COLO668 (cell line): Measurements from ENCODE around the gene PEPD.

ENCODE experiments used
- DNase-seq: peaks from one replicate; lab custom pipeline; 2025; ENCODE audit not compliant: unreplicated experiment; lab: John Stamatoyannopoulos, UW

Gene PEPD

DNA sequence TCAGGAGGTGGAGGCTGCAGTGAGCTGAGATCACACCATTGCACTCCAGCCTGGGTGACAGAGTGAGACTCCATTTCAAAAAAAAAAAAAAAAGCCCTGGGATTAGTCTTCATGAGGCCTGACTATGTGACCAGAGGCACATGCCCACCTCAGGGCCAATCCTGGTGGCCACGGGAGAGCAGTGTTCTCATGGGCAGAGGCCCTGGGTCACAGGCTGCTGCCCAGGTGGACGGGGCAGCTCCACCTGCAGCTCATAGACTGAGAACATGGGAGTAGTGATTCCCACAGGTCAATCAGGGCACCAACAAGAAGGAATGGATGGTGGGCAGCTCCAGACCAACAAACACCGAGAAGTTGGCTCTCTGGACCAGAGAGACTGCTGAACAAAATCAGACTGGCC is 26.1 kb upstream of the PEPD start:
- DNase-seq, result no peak

DNA sequence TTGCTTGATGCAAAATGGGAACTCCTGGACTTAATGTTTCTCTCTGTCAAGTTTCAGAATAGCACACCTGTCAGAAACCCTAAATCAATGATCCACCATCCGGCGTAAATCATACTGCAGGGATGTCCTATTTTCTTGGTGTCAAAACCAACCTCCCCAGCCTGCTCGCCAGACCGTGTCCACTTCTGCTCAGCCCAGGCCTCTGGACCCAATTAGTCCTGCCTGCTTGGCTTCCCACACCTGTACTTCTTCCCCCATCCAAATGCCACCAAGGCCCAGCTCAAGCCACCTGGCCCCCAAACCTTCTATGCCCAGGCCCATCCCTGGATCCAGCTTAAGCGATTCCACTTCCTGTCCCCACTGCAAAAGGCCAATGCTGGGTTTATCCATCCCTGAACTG is 25.1 kb upstream of the PEPD start:
- DNase-seq, result no peak

DNA sequence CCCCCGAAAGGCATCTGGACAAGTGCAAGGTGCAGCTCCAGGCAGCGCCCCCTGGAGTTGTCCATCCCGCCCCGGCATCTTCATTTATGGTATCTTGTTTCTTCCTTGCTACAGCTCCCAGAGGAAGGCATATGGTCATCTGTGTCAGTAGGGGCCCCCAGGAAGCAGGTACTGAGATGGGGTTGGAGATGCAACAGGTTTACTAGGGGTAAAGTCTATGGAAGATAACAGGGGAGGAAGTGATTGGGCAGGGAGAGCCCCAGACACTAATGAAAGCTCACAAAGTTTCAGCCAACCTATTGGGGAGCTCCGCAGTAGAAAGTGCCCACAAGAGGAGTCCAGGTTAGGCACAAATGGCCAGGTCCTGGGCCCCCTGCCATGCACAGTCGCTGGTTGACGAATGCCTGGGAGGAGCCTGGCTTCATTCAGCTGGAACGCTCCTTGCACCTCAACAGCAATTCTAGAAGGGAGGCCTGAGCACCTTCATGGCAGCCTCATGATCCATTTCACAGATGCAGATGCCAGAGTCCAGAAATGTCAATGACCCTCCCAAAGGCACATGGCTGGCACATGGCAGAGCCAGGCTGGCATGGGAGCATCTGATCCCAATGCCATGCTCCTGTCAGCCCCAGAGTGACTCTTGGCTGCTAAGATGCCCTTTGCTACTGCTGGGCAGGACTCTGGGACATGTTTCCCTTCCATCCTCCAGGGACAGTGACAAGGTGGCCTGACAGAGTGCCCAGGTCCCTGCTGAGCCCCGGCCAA is 23.8 kb upstream of the PEPD start:
- no peak for DNase-seq

DNA sequence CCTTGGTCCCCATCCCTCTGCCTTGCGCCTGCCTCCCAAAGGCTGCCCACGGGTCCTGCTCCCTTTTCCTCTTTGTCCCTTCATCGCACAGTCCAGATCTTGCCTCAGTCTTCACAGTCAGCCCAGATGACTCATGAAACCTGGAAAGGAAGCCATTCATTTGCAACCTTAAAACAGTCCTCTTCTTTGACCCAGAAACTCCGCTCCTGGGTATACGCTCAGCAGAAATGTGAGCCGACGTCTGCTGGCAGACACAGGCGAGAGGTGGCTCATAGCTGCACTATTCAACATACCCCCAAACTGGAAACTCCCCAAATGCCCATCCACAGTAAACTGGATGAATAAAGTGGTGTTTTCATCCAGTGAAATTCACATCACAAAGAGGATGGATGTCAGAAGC is 13.6 kb upstream of the PEPD start:
- no peak for DNase-seq

DNA sequence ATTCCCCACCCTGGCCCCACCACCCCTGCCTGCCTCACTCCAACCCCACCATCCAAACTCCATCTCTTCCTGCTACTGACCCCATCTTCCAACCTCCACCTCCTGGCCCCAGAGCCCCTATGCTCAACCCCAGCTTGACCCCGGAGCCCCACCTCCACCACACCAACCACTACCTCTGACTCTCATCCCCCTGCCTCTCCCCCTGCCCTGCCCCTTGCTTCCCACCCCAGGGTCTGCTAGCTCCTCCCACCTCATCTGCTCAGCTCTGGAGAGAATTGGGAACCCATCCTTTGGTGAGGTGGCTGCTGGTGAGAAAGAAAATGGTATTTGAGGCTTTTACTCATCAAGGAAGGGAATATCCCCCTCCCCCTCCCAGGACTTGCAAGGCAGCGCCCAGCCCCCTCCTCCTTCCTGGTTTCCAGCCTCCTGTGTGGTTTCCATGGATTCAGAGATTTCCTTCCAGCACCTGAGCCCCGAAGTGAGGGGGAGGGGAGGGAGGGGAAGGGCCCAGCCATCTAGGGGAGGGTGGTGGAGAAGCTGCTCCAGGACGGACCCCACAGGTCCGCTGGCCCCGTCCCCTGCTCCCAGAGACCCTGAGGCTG is 11.4 kb upstream of the PEPD start:
- no peak for DNase-seq

DNA sequence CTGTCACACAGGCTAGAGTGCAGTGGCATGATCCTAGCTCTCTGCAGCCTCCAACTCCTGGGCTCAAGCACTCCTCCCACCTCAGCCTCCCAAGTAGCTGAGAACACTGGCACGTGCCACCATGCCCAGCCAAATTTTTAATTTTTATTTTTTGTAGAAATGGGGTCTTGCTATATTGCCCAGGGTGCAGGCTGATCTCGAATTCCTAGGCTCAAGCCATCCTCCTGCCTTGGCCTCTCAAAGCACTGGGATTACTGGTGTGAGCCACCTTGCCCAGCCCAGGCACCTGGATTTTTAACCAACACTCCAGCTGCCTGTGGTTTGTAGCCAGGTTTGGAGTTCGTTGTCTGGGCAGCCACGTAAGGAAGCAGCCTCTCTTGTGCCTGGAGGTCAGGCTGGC is 9.3 kb upstream of the PEPD start:
- DNase-seq, result no peak

DNA sequence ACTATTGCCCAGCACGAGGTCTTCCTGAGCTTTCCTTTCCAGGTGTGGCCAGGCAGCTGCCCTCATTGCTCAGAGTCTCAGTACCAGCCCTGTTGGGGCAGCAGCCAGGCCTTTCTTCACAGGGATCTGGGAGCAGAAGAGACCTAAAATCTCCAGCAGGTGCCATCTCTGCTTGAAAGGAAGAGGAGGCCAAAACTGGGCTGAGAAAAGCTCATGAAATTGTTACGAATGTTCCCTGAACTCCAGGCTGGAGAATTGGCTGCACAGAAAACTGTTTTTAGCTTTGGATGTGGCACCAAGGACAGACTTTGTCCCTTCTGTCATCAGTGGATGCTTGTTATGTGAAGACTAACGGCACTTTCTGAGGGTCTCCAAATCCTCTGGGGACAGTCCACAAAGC is 8.7 kb upstream of the PEPD start:
- no peak for DNase-seq

DNA sequence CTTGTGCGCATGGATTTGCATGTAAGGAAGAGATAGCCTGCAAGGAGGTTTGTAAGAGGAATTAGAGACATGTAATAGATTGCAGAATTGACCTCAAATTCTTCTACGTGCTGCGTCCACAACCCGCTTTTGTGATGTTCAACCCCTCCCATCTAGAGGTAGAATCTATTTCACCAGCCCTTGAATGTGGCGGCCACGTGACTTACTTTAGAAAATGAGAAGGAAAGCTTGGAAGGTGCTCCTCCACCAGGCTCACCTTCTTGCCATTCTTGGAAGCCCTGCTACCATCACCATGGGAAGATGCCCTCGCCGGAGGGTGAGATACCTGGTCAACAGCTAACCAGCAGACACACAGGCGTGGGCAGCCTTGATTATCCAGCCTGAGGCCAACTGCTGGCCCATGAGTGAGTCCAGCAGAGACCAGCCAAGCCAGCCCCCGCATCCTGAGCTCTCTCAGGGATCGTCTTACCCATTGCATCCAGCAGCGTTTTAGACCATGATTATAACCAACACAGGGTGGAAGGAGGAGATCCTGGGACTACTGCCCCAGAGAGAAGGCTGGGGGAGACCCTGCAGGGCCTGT is 7.6 kb upstream of the PEPD start:
- no peak for DNase-seq

DNA sequence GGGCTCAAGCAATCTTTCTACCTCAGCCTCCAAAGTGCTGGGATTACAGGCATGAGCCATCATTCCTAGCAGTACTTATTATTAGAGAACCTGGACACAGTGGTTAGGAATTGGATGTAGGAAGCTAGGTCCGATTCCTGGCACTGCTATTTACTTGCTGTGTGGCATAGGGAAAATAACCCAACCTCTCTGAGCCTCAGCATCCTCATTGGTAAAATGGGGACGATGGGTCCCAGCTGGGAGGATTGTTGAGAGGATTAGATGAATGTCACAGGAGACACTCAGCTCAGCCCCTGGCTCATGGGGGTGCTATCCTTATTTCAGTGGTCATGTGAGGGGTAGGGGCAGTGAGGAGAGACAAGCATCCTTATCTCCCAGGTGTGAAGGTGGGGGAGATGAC is 6.8 kb upstream of the PEPD start:
- DNase-seq, result no peak

DNA sequence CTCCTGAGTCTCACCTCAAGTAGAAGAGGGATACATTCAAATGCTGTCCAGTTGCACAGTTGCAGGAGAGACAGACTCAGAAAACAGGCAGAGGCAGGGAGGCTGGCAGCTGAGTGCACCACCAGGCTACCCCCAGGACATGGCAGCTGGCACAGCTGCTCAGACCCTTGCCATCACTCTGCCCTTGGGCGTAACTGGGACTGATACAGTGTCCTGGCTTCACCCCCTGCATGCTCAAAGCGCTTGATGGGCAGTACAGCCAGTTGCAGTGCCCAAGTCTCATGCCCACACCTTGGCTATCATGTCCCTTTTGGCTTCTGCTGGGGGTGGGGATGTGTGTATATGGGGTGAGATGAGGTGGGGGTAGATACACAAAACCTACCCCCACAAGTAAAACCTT is 5.5 kb upstream of the PEPD start:
- no peak for DNase-seq

DNA sequence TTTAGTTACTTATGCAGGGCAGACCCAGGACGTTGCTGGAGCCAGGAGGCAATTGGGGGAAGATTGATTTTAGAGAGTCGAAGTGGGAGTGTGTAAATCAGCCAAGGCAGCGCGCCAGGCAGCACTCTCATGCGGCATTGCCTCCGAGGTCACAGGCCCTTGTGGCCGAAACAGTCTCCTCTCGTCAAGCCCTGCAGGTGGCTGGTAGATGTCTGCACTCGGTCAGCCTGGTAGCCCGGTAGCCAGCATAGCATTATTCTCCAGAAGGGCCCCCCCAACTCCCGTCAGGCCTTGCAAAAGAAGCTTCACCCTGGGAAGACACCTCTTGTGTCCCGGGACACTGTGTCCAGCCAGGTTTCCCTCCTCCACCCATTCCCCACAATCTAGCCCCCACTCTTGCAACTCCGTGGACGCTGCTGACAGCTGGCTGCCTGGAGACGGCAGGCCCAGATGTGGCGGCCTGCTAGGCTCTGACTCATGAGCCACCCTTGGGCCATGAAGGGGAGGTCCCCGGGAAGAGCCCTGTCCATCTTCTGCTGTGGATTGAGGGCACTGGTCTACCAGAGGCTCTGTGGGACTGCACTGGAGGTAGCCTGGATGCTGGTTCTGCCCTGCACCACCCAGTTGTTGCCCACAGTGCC is 2.6 kb upstream of the PEPD start:
- DNase-seq, result no peak

DNA sequence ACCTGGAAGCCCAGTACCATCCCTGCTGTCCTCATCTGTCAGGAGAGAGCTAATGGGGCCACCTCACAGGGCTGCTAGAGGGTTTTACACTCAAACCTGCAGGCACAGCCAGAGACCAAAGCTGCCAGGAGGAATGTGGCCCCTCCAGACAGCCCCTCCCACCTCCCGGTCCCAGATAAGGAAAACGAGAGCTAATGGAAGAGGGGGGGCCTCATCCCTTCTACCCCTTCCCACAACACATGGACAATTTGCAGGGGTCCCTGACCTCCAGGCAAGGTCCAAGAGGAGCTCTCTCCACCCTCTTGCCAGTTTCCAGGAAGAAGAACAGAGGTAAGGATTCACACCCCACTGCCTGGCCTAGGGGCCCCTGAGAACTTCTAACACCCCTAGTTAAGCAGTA is 1.6 kb upstream of the PEPD start:
- no peak for DNase-seq

DNA sequence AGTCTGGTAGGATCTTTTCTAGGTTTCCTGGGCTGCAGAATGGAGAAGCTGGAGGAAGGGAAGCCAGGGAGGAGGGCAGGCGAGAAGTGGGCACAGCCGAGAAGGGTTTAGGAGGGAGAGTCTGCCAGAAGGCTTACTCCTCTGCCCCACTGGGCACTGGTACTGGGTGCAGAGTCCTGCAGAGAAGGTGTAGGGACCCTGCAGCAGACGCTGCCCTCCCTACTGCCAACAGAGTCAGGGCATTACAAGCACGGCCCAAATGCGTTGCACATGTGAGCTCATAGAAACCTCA is 726 bp upstream of the PEPD start:
- DNase-seq, result no peak

DNA sequence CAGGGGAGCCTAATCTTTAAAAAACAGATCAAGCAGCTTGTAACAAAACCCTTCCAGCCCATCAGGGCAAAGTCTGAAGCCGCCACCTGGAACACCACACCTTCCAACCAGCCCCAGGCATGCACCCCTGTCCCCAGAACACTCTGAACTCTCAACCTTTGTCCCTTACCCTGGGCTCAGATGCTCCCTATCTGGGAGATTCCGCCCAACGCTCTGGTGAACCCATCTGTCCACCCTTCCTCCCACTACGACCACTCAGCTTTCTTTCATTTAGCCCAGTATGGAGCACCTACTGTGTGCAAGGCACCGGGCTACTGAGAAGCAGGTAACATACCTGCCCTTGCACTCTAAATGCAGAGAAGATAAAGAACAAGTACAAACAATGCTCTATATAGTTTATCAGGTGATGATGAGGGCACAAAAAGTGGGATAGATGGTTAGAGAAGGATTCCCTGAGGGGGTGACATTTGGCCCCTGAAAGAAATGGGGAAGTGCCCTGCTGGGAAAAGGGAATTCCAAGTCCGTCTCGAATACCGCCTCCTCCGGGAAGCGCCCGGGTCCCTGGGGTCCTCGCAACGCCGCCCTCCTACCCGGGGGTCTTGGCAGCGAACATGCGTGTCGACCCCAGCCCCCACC is 629 bp downstream of the PEPD start:
- DNase-seq, result no peak

DNA sequence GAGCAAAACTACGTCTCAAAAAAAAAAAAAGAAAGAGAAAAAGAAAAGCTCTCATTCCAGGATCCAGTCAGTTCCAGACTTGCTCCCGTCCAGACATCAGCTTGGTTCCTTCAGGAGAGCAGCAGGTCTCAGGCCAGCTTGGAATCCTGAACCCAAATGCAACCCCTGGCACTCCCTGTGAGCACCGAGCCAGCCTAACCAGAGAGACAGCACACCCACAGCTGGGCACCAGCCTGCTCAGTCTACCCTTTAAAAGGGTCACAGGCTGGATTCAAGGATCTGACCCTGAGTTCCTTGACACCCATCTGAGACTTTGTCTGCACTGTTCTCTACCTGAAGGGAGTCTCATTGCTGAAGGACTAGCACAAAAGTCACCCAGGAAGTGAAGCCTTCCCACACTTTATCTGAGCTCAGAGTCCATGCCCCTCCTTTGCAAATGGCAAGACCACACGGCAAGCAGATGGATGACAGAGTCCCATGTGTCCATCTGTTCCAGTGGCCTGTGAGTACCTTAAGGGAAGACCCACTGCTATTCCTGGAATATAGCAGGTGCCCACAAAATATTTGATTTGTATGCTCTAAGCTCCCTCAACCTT is 1.4 kb downstream of the PEPD start:
- no peak for DNase-seq

DNA sequence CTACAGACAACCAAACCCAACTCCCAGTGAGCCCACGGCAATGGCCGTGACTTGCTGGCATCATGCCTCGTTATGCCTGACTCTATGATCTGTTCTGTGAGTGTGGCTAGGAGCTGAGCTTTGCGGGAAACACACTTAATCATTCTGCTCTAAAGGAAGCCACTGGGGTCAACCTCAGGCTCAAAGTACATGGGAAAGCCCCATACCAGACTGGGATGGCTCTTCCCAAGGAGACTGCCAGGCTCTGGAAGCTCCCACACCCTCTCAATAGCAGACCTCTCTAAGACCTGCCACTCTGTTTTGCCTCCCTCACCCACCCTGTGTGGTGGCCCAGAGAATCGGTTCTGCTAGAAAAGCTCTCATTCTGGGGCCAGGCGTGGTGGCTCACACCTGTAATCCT is 2.2 kb downstream of the PEPD start:
- no peak for DNase-seq

DNA sequence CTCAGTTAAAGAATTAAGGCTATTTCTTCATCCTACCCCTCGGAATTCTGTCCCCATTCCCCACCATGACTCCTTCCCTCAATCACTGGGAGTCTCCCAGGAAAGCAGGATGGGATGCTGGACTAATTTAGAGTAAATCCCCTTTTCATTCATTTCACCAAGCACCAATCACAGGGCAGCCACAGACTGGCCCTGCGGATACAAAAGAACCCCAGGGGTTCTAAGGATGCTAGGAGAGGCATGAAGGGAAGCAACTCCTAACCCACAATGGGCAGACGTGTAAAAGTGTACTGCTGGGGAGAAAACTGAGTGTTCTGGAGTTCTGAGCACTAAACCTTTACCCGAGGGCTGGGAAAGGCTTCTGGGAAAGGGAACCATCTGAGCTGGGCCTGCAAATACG is 3.0 kb downstream of the PEPD start:
- DNase-seq, result no peak

DNA sequence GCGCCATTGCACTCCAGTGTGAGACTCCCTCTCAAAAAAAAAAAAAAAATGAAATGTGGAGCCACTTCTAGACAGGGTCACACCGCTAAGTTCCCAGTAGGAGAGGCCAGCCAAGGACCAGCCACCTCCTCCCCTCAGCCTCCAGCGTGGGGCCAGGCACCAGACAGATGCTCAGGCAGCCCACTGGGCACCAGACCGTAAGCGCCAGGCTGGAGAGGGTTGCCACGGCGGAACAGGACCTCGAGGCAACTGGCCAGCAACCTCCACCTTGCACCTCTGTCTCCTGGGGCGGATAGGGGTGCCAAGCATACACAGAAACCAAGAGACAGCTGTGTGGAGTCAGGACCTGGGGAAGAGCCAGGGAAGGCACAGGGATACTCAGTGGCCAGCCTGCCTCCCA is 3.7 kb downstream of the PEPD start:
- DNase-seq, result no peak

DNA sequence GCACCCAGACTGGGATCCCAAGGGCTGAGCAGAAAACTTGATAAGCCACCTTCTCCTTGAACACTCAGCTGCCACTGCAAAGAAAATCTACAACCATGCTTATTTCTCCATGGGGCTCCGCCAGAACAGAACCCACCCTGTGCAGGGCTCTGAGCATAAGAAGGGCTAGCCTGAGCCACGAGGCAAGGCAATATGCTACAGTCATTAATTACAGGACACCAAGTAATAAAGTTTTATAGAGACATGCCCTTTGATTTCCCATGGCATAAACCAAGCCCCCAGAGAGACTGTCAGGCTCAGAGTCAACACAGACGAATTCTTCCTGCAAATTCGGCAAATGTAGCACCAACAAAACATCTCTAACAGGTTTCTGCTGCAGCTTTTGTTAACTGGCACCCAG is 5.7 kb downstream of the PEPD start:
- no peak for DNase-seq

DNA sequence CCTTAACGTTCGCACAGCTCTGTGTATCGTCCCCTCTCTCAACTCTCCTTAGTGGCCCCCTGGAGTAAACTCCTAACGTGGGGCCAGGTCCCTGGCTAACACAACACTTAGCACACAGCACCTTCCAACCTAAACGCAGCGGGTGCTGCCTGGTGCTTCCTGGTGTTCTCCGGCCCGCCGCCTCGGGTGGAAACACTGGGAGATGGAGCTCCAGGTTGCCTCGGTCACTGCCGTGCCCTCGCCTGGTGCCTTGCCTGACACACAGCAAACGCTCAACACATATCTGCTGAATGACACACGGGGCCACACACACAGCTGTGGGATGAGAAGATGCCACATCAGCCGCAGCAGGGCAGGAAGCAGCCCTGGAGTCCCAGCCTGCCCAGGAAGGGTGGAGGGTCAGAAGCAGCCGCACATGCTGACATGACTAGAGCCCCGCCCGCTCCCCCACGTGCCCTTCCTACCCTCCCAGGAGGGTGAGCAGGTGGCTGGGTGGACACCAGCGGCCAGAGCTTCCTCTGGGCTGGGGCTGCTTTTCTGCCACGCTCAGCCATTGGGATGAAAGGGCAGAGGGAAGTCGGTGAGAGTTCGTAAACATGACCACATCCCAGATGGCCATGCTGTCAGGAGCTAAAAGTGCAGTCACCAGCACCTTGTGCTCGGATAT is 6.6 kb downstream of the PEPD start:
- DNase-seq, result no peak

DNA sequence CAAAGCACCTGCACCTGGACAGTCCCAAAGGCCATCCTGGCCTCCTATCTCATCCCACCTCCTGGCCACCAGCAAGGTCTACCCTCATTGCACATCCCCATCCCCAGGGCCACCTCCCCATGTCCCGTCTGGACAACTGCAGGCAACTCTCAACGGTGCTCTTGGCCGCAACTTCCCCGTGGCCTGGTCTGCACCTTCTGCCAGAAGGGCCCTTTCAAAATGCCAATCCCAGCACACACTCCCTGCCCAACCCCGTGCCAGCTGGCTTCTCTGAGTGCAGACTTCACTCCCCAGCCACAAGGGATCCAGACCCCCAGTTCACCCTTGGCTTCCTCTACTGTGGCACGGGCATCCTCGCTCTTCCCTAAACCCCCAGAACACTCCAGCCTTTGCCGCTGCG is 8.2 kb downstream of the PEPD start:
- no peak for DNase-seq
